GM23338 (cell line): ENCODE measurements around the gene REG1A. TPM values are rescaled to one million over a fixed set of nuclear protein-coding genes. Genes with fewer than 3 reads are reported as not detected.

Experiments
- CREB1 ChIP-seq: fragments of 250-450 bp; sonication (Bioruptor Pico); IDR thresholded peaks from 2 replicates; pipeline ENCODE4 v1.5.0; 2020; ENCODE audit warnings: low read depth, mild to moderate bottlenecking, moderate library complexity
- EZH2 ChIP-seq: fragments of 200-600 bp; sonication (generic); IDR thresholded peaks from one replicate; pipeline ENCODE4 v1.8.0; 2017; ENCODE audit warnings: antibody characterized with exemption, mild to moderate bottlenecking, low read depth; ENCODE audit not compliant: unreplicated experiment
- EZH2phosphoT487 ChIP-seq: fragments of 200-600 bp; sonication (generic); IDR thresholded peaks from one replicate; pipeline ENCODE4 v1.8.1; 2018; ENCODE audit warnings: antibody characterized with exemption; ENCODE audit not compliant: unreplicated experiment
- JUNB ChIP-seq: IDR thresholded peaks from one replicate; pipeline ENCODE4 v1.6.1; 2016; ENCODE audit warnings: antibody characterized with exemption; ENCODE audit not compliant: unreplicated experiment
- NANOG ChIP-seq: IDR thresholded peaks from 2 replicates; pipeline ENCODE4 v1.6.1; 2016; ENCODE audit warnings: antibody characterized with exemption, borderline replicate concordance
- POLR2AphosphoS5 ChIP-seq: IDR thresholded peaks from 2 replicates; pipeline ENCODE4 v1.6.1; 2016; ENCODE audit warnings: antibody characterized with exemption, low read depth
- STAT1 ChIP-seq: IDR thresholded peaks from one replicate; pipeline ENCODE4 v1.6.1; 2016; ENCODE audit warnings: antibody characterized with exemption; ENCODE audit not compliant: unreplicated experiment
- ZNF114 ChIP-seq: fragments of 250-450 bp; sonication (Bioruptor Pico); IDR thresholded peaks from 2 replicates; pipeline ENCODE4 v1.5.0; 2020; ENCODE audit warnings: mild to moderate bottlenecking, moderate library complexity
- polyA plus RNA-seq: library from polyadenylated mRNA; unstranded; fragments of >200 nt; fragmentation: Nextera tagmentation; extraction: Ambion mirVana; gene quantifications from 2 replicates; pipeline ENCODE4 v1.2.1, GENCODE V29; 2016
- total RNA-seq: library from RNA; depleted of rRNA; stranded (reverse); fragments of >200 nt; shearing (Covaris generic); gene quantifications from 2 replicates; pipeline ENCODE4 v1.2.3, GENCODE V29; 2014
- TF ChIP-seq, protein P1 (sequence below): fragments of 250-450 bp; sonication (Bioruptor Pico); IDR thresholded peaks from 2 replicates; pipeline ENCODE4 v1.5.0; 2020; ENCODE audit warnings: mild to moderate bottlenecking, moderate library complexity
- TF ChIP-seq, protein P2 (sequence below): IDR thresholded peaks from one replicate; pipeline ENCODE4 v1.6.1; 2018; ENCODE audit warnings: antibody characterized with exemption; ENCODE audit not compliant: unreplicated experiment
- TF ChIP-seq, protein P3 (sequence below), 2 experiments: fragments of 200-600 bp in 1 of 2; sonication (generic) in 1 of 2; conservative IDR thresholded peaks; 2 replicates each; pipeline versions ENCODE4 v1.5.1 to v1.6.1; 2016 to 2017; ENCODE audit warnings: antibody characterized with exemption in 2 of 2, low read depth in 2 of 2, mild to moderate bottlenecking in 2 of 2, moderate library complexity in 1 of 2

Gene REG1A
- total and polyA plus RNA-seq, 2 experiments from 2014 or later, result not detected

DNA sequence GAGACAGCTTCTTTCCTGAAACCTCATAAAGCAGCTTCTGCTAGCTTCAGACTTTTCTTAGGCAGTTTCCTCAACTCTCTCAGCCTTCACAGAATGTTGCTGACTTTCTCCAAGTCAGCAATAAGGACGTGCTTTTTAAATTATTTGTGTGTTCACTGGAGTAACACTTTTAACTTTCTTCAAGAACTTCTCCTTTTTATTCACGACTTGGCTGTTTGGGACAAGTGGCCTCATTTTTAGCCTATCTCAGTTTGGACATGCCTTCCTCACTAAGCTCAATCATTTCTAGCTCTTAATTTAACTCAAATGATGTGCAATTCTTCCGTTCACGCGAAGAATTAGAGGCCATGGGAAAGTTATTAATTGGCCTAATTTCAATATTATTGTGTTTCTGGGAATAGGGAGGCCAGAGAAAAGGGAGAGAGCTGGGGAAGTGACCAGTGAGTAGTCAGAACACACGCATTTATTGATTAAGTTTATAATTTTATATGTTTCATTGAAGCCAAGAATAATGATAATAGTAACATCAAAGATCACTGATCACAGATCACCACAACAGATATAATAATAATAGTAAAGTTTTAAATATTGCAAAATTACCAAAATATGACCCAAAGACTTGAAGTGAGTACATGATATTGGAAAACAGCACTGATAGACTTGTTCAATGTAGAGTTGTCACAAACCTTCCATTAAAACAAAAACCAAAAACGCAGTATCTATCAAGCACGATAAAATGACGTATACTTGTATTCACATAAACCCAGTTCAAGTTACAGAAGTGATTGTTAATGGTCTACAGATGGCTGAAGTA, 4.8 kb downstream of the REG1A start (continued):
- TF ChIP-seq, protein P1, sequence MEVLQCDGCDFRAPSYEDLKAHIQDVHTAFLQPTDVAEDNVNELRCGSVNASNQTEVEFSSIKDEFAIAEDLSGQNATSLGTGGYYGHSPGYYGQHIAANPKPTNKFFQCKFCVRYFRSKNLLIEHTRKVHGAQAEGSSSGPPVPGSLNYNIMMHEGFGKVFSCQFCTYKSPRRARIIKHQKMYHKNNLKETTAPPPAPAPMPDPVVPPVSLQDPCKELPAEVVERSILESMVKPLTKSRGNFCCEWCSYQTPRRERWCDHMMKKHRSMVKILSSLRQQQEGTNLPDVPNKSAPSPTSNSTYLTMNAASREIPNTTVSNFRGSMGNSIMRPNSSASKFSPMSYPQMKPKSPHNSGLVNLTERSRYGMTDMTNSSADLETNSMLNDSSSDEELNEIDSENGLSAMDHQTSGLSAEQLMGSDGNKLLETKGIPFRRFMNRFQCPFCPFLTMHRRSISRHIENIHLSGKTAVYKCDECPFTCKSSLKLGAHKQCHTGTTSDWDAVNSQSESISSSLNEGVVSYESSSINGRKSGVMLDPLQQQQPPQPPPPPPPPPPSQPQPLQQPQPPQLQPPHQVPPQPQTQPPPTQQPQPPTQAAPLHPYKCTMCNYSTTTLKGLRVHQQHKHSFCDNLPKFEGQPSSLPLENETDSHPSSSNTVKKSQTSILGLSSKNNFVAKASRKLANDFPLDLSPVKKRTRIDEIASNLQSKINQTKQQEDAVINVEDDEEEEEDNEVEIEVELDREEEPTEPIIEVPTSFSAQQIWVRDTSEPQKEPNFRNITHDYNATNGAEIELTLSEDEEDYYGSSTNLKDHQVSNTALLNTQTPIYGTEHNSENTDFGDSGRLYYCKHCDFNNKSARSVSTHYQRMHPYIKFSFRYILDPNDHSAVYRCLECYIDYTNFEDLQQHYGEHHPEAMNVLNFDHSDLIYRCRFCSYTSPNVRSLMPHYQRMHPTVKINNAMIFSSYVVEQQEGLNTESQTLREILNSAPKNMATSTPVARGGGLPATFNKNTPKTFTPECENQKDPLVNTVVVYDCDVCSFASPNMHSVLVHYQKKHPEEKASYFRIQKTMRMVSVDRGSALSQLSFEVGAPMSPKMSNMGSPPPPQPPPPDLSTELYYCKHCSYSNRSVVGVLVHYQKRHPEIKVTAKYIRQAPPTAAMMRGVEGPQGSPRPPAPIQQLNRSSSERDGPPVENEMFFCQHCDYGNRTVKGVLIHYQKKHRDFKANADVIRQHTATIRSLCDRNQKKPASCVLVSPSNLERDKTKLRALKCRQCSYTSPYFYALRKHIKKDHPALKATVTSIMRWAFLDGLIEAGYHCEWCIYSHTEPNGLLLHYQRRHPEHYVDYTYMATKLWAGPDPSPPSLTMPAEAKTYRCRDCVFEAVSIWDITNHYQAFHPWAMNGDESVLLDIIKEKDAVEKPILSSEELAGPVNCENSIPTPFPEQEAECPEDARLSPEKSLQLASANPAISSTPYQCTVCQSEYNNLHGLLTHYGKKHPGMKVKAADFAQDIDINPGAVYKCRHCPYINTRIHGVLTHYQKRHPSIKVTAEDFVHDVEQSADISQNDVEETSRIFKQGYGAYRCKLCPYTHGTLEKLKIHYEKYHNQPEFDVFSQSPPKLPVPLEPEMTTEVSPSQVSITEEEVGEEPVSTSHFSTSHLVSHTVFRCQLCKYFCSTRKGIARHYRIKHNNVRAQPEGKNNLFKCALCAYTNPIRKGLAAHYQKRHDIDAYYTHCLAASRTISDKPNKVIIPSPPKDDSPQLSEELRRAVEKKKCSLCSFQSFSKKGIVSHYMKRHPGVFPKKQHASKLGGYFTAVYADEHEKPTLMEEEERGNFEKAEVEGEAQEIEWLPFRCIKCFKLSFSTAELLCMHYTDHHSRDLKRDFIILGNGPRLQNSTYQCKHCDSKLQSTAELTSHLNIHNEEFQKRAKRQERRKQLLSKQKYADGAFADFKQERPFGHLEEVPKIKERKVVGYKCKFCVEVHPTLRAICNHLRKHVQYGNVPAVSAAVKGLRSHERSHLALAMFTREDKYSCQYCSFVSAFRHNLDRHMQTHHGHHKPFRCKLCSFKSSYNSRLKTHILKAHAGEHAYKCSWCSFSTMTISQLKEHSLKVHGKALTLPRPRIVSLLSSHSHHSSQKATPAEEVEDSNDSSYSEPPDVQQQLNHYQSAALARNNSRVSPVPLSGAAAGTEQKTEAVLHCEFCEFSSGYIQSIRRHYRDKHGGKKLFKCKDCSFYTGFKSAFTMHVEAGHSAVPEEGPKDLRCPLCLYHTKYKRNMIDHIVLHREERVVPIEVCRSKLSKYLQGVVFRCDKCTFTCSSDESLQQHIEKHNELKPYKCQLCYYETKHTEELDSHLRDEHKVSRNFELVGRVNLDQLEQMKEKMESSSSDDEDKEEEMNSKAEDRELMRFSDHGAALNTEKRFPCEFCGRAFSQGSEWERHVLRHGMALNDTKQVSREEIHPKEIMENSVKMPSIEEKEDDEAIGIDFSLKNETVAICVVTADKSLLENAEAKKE (CRISPR knock-in tag), result no peak
- TF ChIP-seq EZH2 (no peak), ZNF114 (CRISPR knock-in tag) (no peak), CREB1 (CRISPR knock-in tag) (no peak), POLR2AphosphoS5 (no peak), NANOG (no peak), JUNB (no peak), EZH2phosphoT487 (no peak), STAT1 (no peak)
- TF ChIP-seq, protein P2, sequence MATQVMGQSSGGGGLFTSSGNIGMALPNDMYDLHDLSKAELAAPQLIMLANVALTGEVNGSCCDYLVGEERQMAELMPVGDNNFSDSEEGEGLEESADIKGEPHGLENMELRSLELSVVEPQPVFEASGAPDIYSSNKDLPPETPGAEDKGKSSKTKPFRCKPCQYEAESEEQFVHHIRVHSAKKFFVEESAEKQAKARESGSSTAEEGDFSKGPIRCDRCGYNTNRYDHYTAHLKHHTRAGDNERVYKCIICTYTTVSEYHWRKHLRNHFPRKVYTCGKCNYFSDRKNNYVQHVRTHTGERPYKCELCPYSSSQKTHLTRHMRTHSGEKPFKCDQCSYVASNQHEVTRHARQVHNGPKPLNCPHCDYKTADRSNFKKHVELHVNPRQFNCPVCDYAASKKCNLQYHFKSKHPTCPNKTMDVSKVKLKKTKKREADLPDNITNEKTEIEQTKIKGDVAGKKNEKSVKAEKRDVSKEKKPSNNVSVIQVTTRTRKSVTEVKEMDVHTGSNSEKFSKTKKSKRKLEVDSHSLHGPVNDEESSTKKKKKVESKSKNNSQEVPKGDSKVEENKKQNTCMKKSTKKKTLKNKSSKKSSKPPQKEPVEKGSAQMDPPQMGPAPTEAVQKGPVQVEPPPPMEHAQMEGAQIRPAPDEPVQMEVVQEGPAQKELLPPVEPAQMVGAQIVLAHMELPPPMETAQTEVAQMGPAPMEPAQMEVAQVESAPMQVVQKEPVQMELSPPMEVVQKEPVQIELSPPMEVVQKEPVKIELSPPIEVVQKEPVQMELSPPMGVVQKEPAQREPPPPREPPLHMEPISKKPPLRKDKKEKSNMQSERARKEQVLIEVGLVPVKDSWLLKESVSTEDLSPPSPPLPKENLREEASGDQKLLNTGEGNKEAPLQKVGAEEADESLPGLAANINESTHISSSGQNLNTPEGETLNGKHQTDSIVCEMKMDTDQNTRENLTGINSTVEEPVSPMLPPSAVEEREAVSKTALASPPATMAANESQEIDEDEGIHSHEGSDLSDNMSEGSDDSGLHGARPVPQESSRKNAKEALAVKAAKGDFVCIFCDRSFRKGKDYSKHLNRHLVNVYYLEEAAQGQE, result no peak
- TF ChIP-seq, protein P3, sequence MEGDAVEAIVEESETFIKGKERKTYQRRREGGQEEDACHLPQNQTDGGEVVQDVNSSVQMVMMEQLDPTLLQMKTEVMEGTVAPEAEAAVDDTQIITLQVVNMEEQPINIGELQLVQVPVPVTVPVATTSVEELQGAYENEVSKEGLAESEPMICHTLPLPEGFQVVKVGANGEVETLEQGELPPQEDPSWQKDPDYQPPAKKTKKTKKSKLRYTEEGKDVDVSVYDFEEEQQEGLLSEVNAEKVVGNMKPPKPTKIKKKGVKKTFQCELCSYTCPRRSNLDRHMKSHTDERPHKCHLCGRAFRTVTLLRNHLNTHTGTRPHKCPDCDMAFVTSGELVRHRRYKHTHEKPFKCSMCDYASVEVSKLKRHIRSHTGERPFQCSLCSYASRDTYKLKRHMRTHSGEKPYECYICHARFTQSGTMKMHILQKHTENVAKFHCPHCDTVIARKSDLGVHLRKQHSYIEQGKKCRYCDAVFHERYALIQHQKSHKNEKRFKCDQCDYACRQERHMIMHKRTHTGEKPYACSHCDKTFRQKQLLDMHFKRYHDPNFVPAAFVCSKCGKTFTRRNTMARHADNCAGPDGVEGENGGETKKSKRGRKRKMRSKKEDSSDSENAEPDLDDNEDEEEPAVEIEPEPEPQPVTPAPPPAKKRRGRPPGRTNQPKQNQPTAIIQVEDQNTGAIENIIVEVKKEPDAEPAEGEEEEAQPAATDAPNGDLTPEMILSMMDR (conservative IDR thresholded peaks at IDR 0.05; ENCODE audit: low read depth in 2 of 2), result no peak
